Prostate gland (tissue), 2 donors: ENCODE measurements around the gene LGI1.

Experiments
- CTCF ChIP-seq, 4 experiments: fragments of 200-600 bp in 2 of 4; fragments of 450-650 bp in 2 of 4; sonication (generic) in 2 of 4; IDR thresholded peaks; 1 replicate in 3 of 4; 2 replicates in 1 of 4; pipeline ENCODE4 v1.5.1; 2016 to 2019; ENCODE audit warnings: antibody characterized with exemption in 4 of 4, mild to moderate bottlenecking in 2 of 4, moderate library complexity in 2 of 4
- POLR2A ChIP-seq: fragments of 450-650 bp; IDR thresholded peaks from one replicate; pipeline ENCODE4 v1.6.1; 2016; ENCODE audit warnings: antibody characterized with exemption, mild to moderate bottlenecking

- TF ChIP-seq CTCF (IDR thresholded peaks at IDR 0.05) (no peak), POLR2A (no peak)
Observed at GRCh38 chr10:93766918-93767317, 9.2 kb downstream of the LGI1 start.
